GM12873 (cell line): ENCODE results near the gene UFSP2.

ENCODE experiments used
- TF ChIP-seq, protein P1 (sequence below): IDR thresholded peaks from 2 replicates; pipeline ENCODE4 v1.5.1; 2012; ENCODE audit warnings: low read depth, mild to moderate bottlenecking, moderate library complexity, low read length, control low read depth; ENCODE audit not compliant: insufficient read depth; ENCODE audit errors: missing control alignments

UFSP2 gene

DNA sequence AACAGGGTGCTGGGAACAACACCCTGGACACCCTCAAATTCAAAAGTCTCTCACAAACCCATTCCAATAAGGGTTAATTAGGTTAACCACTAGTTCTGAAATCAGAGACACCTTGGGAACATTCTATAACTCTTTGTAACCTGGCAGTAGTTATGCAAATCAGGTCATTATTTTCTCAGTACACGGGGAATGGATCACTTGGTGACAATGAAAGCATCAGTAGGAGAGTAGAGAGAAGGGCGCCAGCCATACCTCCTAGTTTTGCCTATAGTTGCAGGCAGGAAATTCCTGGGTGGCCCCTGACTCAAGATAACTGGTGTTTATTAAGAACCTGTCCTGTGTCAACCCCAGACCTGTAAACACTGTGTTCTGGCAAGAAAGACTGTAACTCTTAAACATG lies 43.2 kb upstream of the UFSP2 start:
- TF ChIP-seq, protein P1, sequence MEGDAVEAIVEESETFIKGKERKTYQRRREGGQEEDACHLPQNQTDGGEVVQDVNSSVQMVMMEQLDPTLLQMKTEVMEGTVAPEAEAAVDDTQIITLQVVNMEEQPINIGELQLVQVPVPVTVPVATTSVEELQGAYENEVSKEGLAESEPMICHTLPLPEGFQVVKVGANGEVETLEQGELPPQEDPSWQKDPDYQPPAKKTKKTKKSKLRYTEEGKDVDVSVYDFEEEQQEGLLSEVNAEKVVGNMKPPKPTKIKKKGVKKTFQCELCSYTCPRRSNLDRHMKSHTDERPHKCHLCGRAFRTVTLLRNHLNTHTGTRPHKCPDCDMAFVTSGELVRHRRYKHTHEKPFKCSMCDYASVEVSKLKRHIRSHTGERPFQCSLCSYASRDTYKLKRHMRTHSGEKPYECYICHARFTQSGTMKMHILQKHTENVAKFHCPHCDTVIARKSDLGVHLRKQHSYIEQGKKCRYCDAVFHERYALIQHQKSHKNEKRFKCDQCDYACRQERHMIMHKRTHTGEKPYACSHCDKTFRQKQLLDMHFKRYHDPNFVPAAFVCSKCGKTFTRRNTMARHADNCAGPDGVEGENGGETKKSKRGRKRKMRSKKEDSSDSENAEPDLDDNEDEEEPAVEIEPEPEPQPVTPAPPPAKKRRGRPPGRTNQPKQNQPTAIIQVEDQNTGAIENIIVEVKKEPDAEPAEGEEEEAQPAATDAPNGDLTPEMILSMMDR = no peak

DNA sequence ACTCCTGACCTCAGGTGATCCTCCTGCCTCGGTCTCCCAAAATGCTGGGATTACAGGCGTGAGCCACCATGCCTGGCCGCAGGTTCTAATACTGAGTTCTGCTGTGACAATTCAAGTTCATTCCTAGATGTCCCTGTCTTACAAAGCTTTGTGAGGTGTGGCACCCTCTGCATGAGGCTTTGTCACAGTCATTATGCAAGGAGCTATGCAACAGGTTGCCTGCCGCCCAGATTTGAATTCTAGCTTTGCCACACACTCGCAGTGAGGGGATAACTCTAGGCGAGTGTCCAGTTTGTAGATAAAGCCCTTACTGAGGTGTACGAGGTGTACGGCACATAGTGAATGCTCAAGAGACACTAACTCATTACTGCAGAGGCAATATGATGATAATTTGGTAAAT lies 42.2 kb upstream of the UFSP2 start:
- TF ChIP-seq, protein P1 = no peak

DNA sequence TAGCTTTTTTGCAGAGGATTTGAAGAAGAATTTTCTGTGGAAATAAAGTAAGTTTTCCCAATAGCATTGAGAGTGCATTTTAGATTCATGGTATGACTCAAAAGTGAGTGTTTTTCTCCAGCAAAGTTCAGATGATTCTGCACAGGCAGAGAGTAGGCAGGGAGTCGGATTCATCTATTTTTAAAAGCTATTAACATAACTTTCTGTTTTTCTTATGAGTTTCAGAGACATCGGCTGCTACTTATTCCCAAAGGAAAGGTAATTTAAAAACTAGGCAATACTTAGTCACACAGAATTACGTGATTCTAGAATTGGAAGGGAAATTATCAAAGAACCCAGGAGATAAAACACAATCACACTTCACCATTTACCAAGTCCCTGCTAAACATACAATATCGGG lies 41.3 kb upstream of the UFSP2 start:
- TF ChIP-seq, protein P1 = no peak

DNA sequence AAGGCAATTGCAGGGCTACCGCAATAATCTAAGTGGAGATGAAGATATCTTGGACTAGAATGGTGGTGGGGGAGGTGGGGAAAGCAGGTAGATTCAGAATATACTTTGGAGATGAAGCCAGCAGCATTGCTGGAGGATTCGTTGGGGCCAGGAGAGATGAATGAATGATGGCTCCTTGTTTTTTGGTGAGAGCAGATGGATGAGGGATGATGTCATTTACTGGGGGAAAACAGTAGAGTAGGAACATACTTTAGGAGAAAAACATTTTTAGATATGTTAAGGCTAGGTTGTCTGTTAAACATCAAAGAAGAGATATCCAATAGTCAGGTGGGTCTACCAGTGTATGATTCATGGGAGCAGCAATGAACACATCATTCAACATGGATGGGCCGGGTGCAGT lies 39.9 kb upstream of the UFSP2 start:
- TF ChIP-seq, protein P1 = no peak

DNA sequence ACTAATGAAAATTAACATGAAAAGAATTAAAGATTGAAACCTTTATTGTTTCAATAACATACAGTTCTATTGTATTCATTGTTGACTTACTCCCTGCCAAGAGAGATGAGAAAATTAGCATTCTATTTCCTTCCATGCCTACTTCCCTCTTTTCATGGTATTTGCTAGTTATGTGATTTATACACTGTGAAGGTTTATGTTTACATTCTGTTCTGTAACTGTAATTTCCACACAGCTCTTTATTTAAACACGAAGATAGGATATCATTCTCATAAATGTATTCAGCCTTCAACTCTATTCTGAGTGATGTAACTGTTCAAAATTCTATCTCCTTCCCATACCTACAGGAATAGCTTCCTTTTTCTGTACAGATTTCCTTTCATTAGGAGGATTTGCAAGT lies 39.1 kb upstream of the UFSP2 start:
- TF ChIP-seq, protein P1 = no peak

DNA sequence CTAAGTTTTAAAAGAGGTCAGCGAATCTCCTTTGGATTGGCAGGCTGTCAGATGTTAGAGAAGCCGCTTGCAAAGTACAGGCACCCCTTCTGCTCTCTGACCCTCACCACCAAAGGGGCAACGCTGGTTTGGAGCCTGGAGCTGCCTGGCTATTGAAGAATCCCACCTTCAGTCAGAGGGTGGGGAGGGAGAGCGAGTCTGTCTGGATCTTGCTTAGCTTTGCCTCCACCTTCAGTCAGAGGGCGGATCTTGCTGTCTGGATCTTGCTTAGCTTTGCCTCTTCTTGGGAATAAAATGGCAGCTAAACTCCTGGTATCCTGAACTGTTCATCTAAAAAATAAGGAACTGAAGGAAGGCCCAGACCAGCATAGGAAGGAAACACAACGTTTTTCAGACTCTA lies 38.4 kb upstream of the UFSP2 start:
- TF ChIP-seq, protein P1 = no peak

DNA sequence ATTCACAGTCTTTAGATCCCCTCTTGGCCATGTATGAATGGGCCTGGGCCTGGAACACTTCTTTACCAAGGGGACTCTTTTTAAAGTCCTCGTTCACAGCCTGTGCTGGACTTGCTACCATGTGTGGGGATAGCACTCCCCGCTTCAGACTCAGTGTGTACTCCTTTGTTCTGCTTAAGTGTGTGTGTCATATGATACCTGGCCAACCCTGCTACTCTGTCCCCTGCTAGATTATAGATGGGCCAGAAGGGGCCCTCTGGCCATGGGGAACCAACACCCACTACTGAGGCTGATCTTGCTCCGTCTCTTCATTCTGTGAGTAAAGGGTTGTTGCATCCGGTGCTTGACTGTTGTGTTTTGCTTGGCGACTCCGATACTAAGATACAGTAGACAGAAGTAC lies 37.8 kb upstream of the UFSP2 start:
- TF ChIP-seq, protein P1 = no peak
